Measurements from ENCODE around the gene TMEM97. TPM values are rescaled to one million over a fixed set of nuclear protein-coding genes. Genes with fewer than 3 reads are reported as not detected.
A peak's percentile ranks its signal among the peaks of the same experiment; 100 is the strongest.

The TMEM97 gene
- polyA plus RNA-seq, 3 donors = 1.3 to 1.5 (median 1.4) TPM

GRCh38 chr17:28350271-28350670 lies 31.3 kb downstream of the TMEM97 start:
- peaks cover 85 to 98% of the 10 kb centered on the region in 2 donors for H3K36me3 ChIP-seq (replicated peaks in 1 of 2; ENCODE audit: control insufficient read depth in 1 of 2, insufficient read depth in 2 of 2, low read length in 2 of 2)
- no peaks in the 10 kb centered on the region for H3K27me3 Mint-ChIP-seq (ENCODE audit: low read depth in 3 of 3)
- H3K79me2 ChIP-seq (ENCODE audit: insufficient read depth, low read length) = no peaks in the 10 kb centered on the region
- no peak overlapping the region for H3K27ac ChIP-seq (ENCODE audit: low read depth in 1 of 2, low read length in 2 of 2)
- no peaks in the 10 kb centered on the region for H3K9me3 ChIP-seq (replicated peaks in 1 of 2; ENCODE audit: control insufficient read depth in 1 of 2, insufficient read depth in 1 of 2, low read length in 2 of 2)
- 100% methylated on average over 5 of the region's 7 CpGs for WGBS (ENCODE audit: insufficient coverage)
- H4K20me1 ChIP-seq (ENCODE audit: insufficient read depth, low read length) = no peaks in the 10 kb centered on the region
- peaks cover 85 to 97% of the 10 kb centered on the region in 2 donors for H3K36me3 Mint-ChIP-seq
- TF ChIP-seq CTCF (IDR thresholded peaks at IDR 0.05) = no peak
- H3K4me1 Mint-ChIP-seq = no peaks in the 10 kb centered on the region
- no peak overlapping the region for H3K9ac ChIP-seq (ENCODE audit: insufficient read depth, low read length, poor library complexity, severe bottlenecking)
- H3K4me1 ChIP-seq (ENCODE audit: control insufficient read depth in 1 of 2, insufficient read depth in 2 of 2, low read length in 2 of 2) = no peaks in the 10 kb centered on the region
- H2AFZ ChIP-seq (ENCODE audit: insufficient read depth, low read depth, low read length, poor library complexity, severe bottlenecking) = no peak overlapping the region
- no peak overlapping the region for H3K4me2 ChIP-seq (replicated peaks; ENCODE audit: extremely low read depth, low read length, poor library complexity, severe bottlenecking)
- no peak for DNase-seq
- no peaks in the 10 kb centered on the region for H3K27me3 ChIP-seq (ENCODE audit: control insufficient read depth in 2 of 2, insufficient read depth in 2 of 2, low read length in 2 of 2)
- intact Hi-C loops (cut with micrococcal nuclease) = no loop called here
- H3K4me3 Mint-ChIP-seq = no peak overlapping the region
- H3K27ac Mint-ChIP-seq = no peak overlapping the region
- no peaks in the 10 kb centered on the region for H3K9me3 Mint-ChIP-seq
- H3K4me3 ChIP-seq (replicated peaks in 1 of 3; ENCODE audit: low read depth in 2 of 3, low read length in 3 of 3) = no peak overlapping the region

DNA sequence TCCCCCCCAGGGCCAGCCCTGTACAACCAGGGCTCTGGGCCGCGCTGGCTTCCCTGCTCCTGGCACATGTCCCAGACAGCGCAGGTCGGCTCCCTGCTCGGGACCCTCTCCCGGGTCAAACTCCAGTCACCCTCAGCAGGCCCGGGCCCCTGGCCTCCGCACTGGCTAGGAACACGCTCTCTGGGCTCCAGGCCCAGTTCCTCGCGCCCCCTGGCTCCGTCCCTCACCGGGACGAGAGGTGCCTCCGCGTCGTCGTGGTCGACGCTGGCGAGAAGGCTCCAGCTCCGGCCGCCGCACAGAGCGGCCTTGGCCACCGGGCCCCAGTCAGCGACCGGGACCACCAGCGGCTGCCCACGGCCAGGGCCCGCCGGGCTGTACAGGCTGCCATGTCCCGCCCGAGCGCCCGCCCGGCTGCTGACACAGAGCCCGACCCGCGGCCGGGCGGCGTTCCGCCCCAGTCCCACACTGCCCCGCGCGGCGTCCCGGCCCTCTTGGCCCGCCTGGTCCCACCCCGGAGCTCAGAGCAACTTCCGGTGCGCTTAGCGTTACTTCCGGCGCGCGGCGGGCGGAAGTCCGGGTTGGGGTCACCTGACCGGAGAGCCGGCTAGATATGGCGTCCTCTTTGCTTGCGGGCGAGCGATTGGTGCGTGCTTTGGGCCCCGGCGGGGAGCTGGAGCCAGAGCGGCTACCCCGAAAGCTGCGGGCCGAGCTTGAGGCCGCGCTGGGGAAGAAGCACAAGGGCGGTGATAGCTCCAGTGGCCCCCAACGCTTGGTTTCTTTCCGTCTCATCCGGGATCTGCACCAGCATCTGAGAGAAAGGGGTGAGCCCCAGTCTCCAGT lies 38.3 kb downstream of the TMEM97 start, which contains the start of gene POLDIP2:
Gene POLDIP2, minus strand, starts transcription at position 467 of the 840 bp plus-strand sequence. Its CDS starts 79 bp downstream, at position 388.
- H3K9me3 ChIP-seq (replicated peaks in 1 of 2; ENCODE audit: control insufficient read depth in 1 of 2, insufficient read depth in 1 of 2, low read length in 2 of 2) = no peaks in the 10 kb centered on the region
- peak within 1 kb of the TSS; percentile 93 for H3K4me2 ChIP-seq (replicated peaks; ENCODE audit: extremely low read depth, low read length, poor library complexity, severe bottlenecking)
- peaks cover 20% of the 10 kb centered on the region for H3K4me1 Mint-ChIP-seq
- H3K9me3 Mint-ChIP-seq = no peaks in the 10 kb centered on the region
- H3K9ac ChIP-seq (ENCODE audit: insufficient read depth, low read length, poor library complexity, severe bottlenecking) = peak within 1 kb of the TSS; percentile 89
- H3K36me3 Mint-ChIP-seq = peaks cover 57 to 66% of the 10 kb centered on the region in 2 donors
- H3K27ac Mint-ChIP-seq = peak within 1 kb of the TSS; percentile 90 to 99 (median 95)
- intact Hi-C loops (cut with micrococcal nuclease) = loop anchor here (1.0 to 5.0 kb wide), 2 partner anchors 22 to 35 kb away; partner anchors contain the start of genes IFT20 (in 2 of the 2) and TNFAIP1 (in 2 of the 2)
- no peaks in the 10 kb centered on the region for H3K27me3 ChIP-seq (ENCODE audit: control insufficient read depth in 2 of 2, insufficient read depth in 2 of 2, low read length in 2 of 2)
- TF ChIP-seq CTCF (IDR thresholded peaks at IDR 0.05) = no peak
- peaks cover 19 to 23% of the 10 kb centered on the region in 2 donors for H3K4me1 ChIP-seq (ENCODE audit: control insufficient read depth in 1 of 2, insufficient read depth in 2 of 2, low read length in 2 of 2)
- peak; percentile 94 to 95 (median 94) for DNase-seq
- WGBS (ENCODE audit: insufficient coverage) = under 1% methylated on average over 80 of the region's 80 CpGs
- peaks cover 53 to 66% of the 10 kb centered on the region in 2 donors for H3K36me3 ChIP-seq (replicated peaks in 1 of 2; ENCODE audit: control insufficient read depth in 1 of 2, insufficient read depth in 2 of 2, low read length in 2 of 2)
- H3K27me3 Mint-ChIP-seq (ENCODE audit: low read depth in 3 of 3) = no peaks in the 10 kb centered on the region
- H3K27ac ChIP-seq (ENCODE audit: low read depth in 1 of 2, low read length in 2 of 2) = peak within 1 kb of the TSS; percentile 70 to 92
- H2AFZ ChIP-seq (ENCODE audit: insufficient read depth, low read depth, low read length, poor library complexity, severe bottlenecking) = peak within 1 kb of the TSS; percentile 95
- H3K4me3 Mint-ChIP-seq = peak within 1 kb of the TSS; percentile 90 to 96
- peak within 1 kb of the TSS; percentile 82 to 93 (median 88) for H3K4me3 ChIP-seq (replicated peaks in 1 of 3; ENCODE audit: low read depth in 2 of 3, low read length in 3 of 3)
- peaks cover 3% of the 10 kb centered on the region for H4K20me1 ChIP-seq (ENCODE audit: insufficient read depth, low read length)
- peaks cover 29% of the 10 kb centered on the region for H3K79me2 ChIP-seq (ENCODE audit: insufficient read depth, low read length)

Data from CD14-positive monocyte (primary cell).